ENCODE results near the gene LDLRAD4. TPM values are rescaled to one million over a fixed set of nuclear protein-coding genes. Genes with fewer than 3 reads are reported as not detected.

The LDLRAD4 gene
- total and polyA plus RNA-seq, 9 of the 15 experiments (the other 6 are each of a cell fraction or from before 2014, with no cell fraction given), result 0.01 TPM; not detected in 8

DNA sequence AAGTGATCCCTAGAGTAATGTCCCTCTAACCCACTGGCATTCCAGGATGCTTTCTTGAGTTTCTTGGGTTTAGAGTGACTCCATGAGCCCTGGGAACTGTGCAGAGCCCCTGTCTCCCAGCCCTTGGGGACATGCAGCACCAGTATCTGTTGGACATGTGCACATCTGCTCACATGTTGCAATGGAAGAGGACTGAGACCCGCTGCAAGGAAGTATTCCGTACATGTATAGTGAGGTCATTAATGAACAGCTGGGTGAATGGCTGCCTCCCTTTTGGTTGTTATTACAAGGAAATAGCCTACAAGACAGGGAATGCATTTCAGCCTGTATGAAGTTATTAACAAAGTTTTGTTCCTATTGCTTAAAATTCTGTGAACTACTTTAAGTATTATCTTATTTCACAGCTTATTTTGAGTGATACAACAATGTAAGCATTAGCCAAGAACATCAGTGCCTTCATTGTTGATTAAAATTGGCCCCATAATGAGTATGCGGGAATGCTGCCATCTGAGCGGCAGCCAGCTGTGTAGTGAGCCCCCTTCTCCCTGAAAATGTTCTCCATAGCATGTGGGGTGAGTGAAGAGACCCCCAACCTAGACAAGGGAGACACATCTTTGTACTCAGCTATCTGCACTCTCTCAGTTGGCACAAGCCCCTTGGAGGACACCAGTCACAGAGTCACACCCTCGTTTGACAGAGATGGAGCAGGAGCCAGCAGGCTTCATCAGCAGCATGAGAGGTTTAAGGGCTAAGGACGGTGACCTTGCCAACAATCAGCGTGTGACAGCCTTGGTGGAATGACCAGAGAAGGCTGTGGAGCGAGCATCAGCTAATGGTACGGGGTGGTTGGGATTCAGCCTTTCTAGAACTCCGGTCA lies 420.4 kb downstream of the LDLRAD4 start:
- H3K27me3 ChIP-seq (ENCODE audit: control insufficient read depth in 2 of 2, insufficient read depth in 2 of 2, low read length in 2 of 2), result peaks cover 35 to 57% of the 10 kb centered on the region in 2 experiments
- H3K9me1 ChIP-seq (ENCODE audit: control insufficient read depth, insufficient read depth, low read length), result no peaks in the 10 kb centered on the region
- intact Hi-C loops (cut with micrococcal nuclease), result no loop called here
- H3K27ac ChIP-seq (ENCODE audit: extremely low read depth, low read depth, low read length), result no peak overlapping the region
- peaks cover 0 to 14% of the 10 kb centered on the region in 2 experiments; a peak in 2 of 5 replicates for H3K4me1 ChIP-seq (replicated peaks in 1 of 2; ENCODE audit: control insufficient read depth in 2 of 2, insufficient read depth in 2 of 2, low read length in 2 of 2)
- H3K36me3 ChIP-seq (ENCODE audit: control insufficient read depth, insufficient read depth, low read length), result no peaks in the 10 kb centered on the region
- CTCF ChIA-PET (ENCODE audit: low intra/inter-chr PET ratio), result no interaction called here
- no TSS peak for BruUV-seq (replicated peaks)
- in situ Hi-C loops (cut with MboI), result no loop called here
- H3K9ac ChIP-seq (ENCODE audit: insufficient read depth in 1 of 2, low read depth in 2 of 2, low read length in 2 of 2), result no peak overlapping the region
- H3K4me2 ChIP-seq (ENCODE audit: insufficient read depth, low read length), result no peak overlapping the region
- H3K9me3 ChIP-seq (replicated peaks; ENCODE audit: control insufficient read depth, insufficient read depth, low read depth, low read length), result no peaks in the 10 kb centered on the region
- no peak overlapping the region for H3K4me3 ChIP-seq
- TF ChIP-seq RHOXF2B (CRISPR knock-in tag; conservative IDR thresholded peaks at IDR 0.05) (no peak), POLR2G (IDR thresholded peaks at IDR 0.05; ENCODE audit: low read depth, low read length) (no peak), SMARCC2 (IDR thresholded peaks at IDR 0.05; ENCODE audit: low read depth) (no peak), ZNF311 (CRISPR knock-in tag; IDR thresholded peaks at IDR 0.05) (no peak), NFYB (IDR thresholded peaks at IDR 0.05; ENCODE audit: extremely low read depth, insufficient read length) (no peak), RBM39 (optimal IDR thresholded peaks at IDR 0.05; ENCODE audit: low read depth, low read length) (no peak), GATAD2A (IDR thresholded peaks at IDR 0.05) (no peak), ZBED1 (IDR thresholded peaks at IDR 0.05) (no peak), ZNF347 (CRISPR knock-in tag; IDR thresholded peaks at IDR 0.05; ENCODE audit: low read depth) (no peak), KDM5B (IDR thresholded peaks at IDR 0.05; ENCODE audit: insufficient replicate concordance, low read depth, low read length) (no peak), BCL6 (CRISPR knock-in tag; IDR thresholded peaks at IDR 0.05) (no peak)
- TF ChIP-seq, protein P1, sequence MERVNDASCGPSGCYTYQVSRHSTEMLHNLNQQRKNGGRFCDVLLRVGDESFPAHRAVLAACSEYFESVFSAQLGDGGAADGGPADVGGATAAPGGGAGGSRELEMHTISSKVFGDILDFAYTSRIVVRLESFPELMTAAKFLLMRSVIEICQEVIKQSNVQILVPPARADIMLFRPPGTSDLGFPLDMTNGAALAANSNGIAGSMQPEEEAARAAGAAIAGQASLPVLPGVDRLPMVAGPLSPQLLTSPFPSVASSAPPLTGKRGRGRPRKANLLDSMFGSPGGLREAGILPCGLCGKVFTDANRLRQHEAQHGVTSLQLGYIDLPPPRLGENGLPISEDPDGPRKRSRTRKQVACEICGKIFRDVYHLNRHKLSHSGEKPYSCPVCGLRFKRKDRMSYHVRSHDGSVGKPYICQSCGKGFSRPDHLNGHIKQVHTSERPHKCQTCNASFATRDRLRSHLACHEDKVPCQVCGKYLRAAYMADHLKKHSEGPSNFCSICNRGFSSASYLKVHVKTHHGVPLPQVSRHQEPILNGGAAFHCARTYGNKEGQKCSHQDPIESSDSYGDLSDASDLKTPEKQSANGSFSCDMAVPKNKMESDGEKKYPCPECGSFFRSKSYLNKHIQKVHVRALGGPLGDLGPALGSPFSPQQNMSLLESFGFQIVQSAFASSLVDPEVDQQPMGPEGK (CRISPR knock-in tag; IDR thresholded peaks at IDR 0.05; ENCODE audit: borderline replicate concordance), result no peak
- TF ChIP-seq, protein P2, sequence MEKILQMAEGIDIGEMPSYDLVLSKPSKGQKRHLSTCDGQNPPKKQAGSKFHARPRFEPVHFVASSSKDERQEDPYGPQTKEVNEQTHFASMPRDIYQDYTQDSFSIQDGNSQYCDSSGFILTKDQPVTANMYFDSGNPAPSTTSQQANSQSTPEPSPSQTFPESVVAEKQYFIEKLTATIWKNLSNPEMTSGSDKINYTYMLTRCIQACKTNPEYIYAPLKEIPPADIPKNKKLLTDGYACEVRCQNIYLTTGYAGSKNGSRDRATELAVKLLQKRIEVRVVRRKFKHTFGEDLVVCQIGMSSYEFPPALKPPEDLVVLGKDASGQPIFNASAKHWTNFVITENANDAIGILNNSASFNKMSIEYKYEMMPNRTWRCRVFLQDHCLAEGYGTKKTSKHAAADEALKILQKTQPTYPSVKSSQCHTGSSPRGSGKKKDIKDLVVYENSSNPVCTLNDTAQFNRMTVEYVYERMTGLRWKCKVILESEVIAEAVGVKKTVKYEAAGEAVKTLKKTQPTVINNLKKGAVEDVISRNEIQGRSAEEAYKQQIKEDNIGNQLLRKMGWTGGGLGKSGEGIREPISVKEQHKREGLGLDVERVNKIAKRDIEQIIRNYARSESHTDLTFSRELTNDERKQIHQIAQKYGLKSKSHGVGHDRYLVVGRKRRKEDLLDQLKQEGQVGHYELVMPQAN (IDR thresholded peaks at IDR 0.05; ENCODE audit: borderline replicate concordance), result no peak
- TF ChIP-seq, protein P3, sequence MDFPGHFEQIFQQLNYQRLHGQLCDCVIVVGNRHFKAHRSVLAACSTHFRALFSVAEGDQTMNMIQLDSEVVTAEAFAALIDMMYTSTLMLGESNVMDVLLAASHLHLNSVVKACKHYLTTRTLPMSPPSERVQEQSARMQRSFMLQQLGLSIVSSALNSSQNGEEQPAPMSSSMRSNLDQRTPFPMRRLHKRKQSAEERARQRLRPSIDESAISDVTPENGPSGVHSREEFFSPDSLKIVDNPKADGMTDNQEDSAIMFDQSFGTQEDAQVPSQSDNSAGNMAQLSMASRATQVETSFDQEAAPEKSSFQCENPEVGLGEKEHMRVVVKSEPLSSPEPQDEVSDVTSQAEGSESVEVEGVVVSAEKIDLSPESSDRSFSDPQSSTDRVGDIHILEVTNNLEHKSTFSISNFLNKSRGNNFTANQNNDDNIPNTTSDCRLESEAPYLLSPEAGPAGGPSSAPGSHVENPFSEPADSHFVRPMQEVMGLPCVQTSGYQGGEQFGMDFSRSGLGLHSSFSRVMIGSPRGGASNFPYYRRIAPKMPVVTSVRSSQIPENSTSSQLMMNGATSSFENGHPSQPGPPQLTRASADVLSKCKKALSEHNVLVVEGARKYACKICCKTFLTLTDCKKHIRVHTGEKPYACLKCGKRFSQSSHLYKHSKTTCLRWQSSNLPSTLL (IDR thresholded peaks at IDR 0.05), result no peak
- no peak for FAIRE-seq
- H2AFZ ChIP-seq (ENCODE audit: low read depth, low read length), result no peak overlapping the region
- 0% methylated on average over 9 of the region's 10 CpGs for WGBS (ENCODE audit: insufficient coverage, low coverage, missing lambda C conversion rate)
- H4K20me1 ChIP-seq (replicated peaks; ENCODE audit: control insufficient read depth, insufficient read depth, low read length), result no peaks in the 10 kb centered on the region
- POLR2A ChIA-PET, result no interaction called here
- DNase-seq (ENCODE audit: extremely low read depth in 1 of 4, low spot score in 3 of 4), result no peak
- no peaks in the 10 kb centered on the region for H3K79me2 ChIP-seq (ENCODE audit: control insufficient read depth, insufficient read depth, low read length)
- ATAC-seq, result no peak

Data from K562 (cell line).